HG03064 (cell line): ENCODE data around the gene REC114.

Experiments
- ATAC-seq: cut with Tn5 transposase; IDR thresholded peaks from one replicate; pipeline ENCODE4 v1.9.1; 2021; ENCODE audit warnings: low read depth; ENCODE audit not compliant: unreplicated experiment

REC114 gene

GRCh38 chr15:73601451-73602445 is 158.8 kb downstream of the REC114 start:
- no peak for ATAC-seq

- no peak for ATAC-seq
These were observed 159.5 kb downstream of the REC114 start for GRCh38 chr15:73602446-73602843.

DNA sequence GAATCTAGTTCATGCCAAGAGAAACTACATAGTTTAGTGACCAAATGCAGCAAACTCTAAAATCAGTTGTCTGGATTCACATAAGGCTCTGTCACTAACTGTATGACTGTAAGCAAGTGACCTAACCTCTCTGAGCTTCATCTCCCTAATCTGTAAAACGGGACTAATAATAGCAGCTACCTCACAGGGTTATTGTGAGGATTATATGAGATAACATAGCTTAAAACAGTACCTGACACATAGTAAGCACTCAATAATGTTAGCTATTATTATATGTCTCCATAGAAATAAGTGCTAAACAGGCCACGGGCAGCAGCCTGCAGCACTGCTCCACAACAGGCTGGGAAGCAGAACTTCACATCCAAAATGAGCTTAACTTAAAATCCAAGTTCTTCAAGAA is 160.0 kb downstream of the REC114 start:
- ATAC-seq, result no peak

GRCh38 chr15:73604477-73604876 is 161.5 kb downstream of the REC114 start:
- ATAC-seq, result no peak

GRCh38 chr15:73605759-73606436 is 162.9 kb downstream of the REC114 start:
- no peak for ATAC-seq

GRCh38 chr15:73607405-73607804 is 164.4 kb downstream of the REC114 start:
- ATAC-seq, result no peak

DNA sequence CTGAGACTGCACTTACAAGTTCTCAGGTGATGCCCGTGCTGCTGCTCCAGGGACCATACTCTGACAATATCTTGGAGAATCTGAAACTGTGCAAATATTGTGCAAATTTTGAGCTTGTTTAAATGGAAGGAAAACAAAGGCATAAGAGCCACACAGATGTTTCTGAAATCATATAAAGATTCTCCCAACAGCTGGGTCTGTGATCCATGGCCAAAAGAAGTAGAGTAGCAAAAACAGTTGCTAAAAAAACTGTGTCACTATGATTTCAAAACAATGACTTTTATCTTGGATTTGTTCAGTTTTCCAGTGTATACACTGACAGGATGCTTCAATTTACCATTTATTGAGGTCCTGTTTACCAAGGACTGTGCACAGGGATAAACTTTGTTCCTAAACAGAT is 164.9 kb downstream of the REC114 start:
- ATAC-seq, result no peak

DNA sequence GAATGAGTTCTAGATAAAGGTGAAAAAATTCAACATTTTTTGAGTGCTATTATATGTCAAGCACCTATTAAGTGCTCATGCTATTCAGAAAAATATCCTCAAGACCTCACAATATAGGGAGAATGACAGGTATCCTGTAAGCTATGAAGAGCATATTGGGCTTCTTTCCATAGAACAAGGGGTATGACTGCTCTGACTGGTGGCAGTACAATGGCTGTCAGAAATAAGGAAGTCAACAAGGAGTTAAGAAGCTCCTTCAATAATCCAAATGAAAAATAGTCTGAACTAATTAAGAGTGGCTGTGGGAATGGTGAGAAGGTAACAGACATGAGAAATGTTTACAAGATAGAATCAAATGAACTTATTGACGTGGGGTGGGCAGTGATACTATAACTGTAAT is 165.5 kb downstream of the REC114 start:
- ATAC-seq, result no peak

DNA sequence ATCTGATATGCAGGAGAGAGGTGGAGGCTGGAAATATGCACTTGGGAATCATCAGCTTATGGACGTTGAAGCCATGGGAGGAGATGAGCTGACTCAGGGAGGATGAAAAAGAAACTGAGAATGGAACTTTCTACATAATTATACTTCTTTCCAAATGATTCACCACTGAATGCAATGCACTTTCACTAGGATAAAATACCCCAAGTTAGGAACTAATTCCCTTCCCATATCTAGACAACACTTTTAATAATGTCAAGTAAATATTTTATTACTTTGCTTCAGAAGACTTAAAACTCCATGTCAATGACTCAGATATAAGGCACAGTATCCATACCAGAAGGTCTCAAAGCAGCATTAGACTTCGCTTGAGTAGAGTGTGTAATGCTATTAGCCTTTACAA is 166.0 kb downstream of the REC114 start:
- ATAC-seq, result no peak
